Muscle layer of colon (tissue), 2 donors: ENCODE data around the gene RASAL1.

Source experiments
- H3K27ac ChIP-seq: one replicate; pipeline ENCODE4 v1.7.0; 2013; ENCODE audit warnings: low read depth, mild to moderate bottlenecking, low read length, moderate library complexity
- H3K27me3 ChIP-seq, 2 donors: one replicate each; pipeline ENCODE4 v1.7.0; 2013; ENCODE audit warnings: low read length in 2 of 2, mild to moderate bottlenecking in 2 of 2; ENCODE audit not compliant: insufficient read depth in 2 of 2, control insufficient read depth in 1 of 2
- H3K36me3 ChIP-seq: one replicate; pipeline ENCODE4 v1.7.0; 2013; ENCODE audit warnings: mild to moderate bottlenecking, low read length; ENCODE audit not compliant: insufficient read depth
- H3K4me1 ChIP-seq: one replicate; pipeline ENCODE4 v1.7.0; 2013; ENCODE audit warnings: mild to moderate bottlenecking, low read length; ENCODE audit not compliant: insufficient read depth
- H3K4me3 ChIP-seq, 2 donors: one replicate each; pipeline ENCODE4 v1.7.0; 2013; ENCODE audit warnings: low read length in 2 of 2, low read depth in 1 of 2, mild to moderate bottlenecking in 1 of 2, moderate library complexity in 1 of 2
- H3K9ac ChIP-seq: one replicate; pipeline ENCODE4 v1.7.0; 2013; ENCODE audit warnings: low read length
- H3K9me3 ChIP-seq: one replicate; pipeline ENCODE4 v1.7.0; 2013; ENCODE audit warnings: mild to moderate bottlenecking, low read length
- donor health status: abdominal sarcoma.
- donor health status: Adenocarcinoma of cecum.

RASAL1 gene

DNA sequence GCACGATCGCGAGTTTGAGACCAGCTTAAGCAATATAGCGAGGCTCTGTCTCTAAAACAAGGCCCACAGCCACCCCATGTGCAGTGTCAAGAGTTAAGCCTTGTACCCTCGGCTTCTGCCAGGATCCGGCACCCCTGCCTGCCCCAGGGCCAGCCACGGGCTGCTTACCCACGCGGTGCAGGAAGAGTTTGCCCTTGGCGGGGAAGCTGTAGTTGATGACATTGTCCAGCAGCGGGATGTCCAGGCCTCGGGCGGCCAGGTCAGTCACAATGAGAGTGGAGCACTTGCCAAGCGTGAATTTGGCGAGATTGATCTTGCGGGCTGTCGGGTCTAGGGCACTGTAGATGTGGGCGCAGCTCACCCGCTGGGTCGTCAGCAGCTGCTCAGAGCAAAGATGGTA is 36.6 kb upstream of the RASAL1 start:
- Histone ChIP-seq H3K27me3 (no peaks in the 10 kb centered on the region), H3K9me3 (no peaks in the 10 kb centered on the region), H3K4me3 (no peak overlapping the region), H3K4me1 (no peaks in the 10 kb centered on the region), H3K9ac (no peak overlapping the region), H3K36me3 (peaks cover 69% of the 10 kb centered on the region), H3K27ac (no peak overlapping the region)

DNA sequence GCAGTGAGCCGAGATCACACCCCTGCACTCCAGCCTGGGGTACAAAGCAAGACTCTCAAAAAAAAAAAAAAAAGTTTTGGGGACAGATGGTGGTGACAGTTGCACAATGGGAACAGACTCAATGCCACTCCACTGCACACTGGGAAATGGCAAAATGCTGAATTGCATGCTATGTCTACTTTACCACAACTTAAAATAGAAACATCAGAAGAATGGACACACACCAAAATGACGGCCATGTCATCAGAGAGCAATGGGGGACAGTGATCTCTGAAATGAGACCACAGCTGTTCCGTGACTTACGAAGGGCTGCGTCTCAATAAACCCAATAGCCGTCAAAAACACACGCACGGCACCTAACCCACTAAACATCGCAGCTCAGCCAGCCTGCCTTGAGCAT is 36.0 kb upstream of the RASAL1 start:
- Histone ChIP-seq H3K9ac (no peak overlapping the region), H3K36me3 (peaks cover 69% of the 10 kb centered on the region), H3K4me3 (no peak overlapping the region), H3K27ac (no peak overlapping the region), H3K9me3 (no peaks in the 10 kb centered on the region), H3K4me1 (no peaks in the 10 kb centered on the region), H3K27me3 (no peaks in the 10 kb centered on the region)

DNA sequence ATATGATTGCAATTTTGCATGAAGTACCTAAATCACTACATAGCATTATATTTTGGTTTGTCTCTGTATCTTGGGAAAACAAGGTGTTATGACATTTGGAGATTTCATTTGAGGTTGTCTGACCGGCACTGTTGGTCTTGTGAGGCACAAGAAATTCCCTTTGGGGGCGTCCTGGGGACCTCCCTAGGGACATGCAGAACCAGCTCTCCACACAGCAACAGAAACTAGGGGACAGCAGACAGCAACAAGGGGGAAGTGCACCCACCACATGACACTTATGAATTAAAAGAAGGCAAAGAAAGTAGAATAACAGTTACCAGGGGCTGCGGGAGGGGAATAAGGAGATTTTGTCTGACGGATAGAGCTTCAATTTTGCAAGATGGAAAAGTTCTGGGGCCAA is 35.4 kb upstream of the RASAL1 start:
- Histone ChIP-seq H3K9ac (no peak overlapping the region), H3K27me3 (no peaks in the 10 kb centered on the region), H3K4me1 (no peaks in the 10 kb centered on the region), H3K27ac (no peak overlapping the region), H3K4me3 (no peak overlapping the region), H3K9me3 (no peaks in the 10 kb centered on the region), H3K36me3 (peaks cover 74% of the 10 kb centered on the region)

DNA sequence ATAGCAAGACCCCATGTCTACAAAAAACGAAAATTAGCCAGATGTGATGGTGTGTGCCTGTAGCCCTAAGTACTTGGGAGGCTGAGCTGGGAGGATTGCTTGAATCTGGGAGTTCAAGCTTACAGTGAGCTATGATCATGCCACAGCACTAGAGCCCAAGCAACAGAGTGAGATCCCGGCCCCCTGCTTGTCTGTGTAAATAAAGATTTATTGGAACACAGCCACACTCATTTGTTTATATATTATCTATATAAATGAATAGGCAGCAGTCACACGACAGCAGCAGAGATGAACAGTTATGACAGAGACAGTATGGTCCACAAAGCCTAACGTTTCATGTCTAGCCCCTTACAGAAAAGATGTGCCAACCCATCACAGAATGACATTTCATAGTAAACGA is 34.9 kb upstream of the RASAL1 start:
- Histone ChIP-seq H3K4me1 (no peaks in the 10 kb centered on the region), H3K9me3 (no peaks in the 10 kb centered on the region), H3K36me3 (peaks cover 79% of the 10 kb centered on the region), H3K27ac (no peak overlapping the region), H3K9ac (no peak overlapping the region), H3K4me3 (no peak overlapping the region), H3K27me3 (no peaks in the 10 kb centered on the region)

DNA sequence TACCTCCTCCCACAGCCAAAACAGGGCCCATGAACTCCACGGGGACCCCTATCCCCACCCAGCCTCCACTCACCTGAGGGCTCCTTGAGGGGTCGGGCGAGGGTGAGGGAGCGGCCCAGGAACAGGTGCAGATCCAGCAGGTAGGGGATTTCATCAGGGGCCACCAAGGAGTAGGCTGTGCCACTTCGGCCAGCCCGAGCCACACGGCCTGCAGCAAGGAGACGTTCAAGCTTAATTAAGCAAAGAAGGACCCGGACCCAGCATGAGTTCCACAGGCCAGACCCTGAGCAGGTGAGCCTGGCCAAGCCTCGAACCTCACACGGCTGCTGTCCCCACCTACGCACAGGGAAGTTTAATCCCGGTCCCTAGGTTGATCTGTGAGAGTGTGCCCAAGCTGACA is 34.1 kb upstream of the RASAL1 start:
- H3K36me3 ChIP-seq: peaks cover 80% of the 10 kb centered on the region
- no peaks in the 10 kb centered on the region for H3K27me3 ChIP-seq
- H3K9me3 ChIP-seq: no peaks in the 10 kb centered on the region
- H3K4me1 ChIP-seq: no peaks in the 10 kb centered on the region
- H3K27ac ChIP-seq: no peak overlapping the region
- H3K4me3 ChIP-seq: no peak overlapping the region
- H3K9ac ChIP-seq: no peak overlapping the region

DNA sequence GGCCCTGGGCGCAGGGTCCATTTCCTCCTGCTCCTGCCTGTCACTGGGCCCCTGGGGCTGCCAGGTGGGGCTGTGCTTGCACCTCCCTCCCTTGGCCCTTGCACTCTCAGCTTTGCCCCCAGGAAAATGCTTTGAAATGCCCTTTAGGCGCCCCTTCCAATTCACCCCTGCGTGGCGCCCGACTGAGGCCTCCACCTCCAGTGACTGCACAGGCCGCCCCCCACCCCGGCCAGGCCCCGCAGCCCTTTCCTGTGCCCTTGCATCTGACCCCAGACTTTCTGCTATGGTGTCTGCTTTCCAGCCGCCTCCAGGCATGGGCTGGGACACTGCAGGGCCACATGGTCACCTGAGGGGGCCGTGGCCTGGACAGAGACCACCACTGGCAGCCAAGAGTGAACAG is 32.3 kb upstream of the RASAL1 start:
- no peak overlapping the region for H3K4me3 ChIP-seq
- no peaks in the 10 kb centered on the region for H3K4me1 ChIP-seq
- H3K9me3 ChIP-seq: no peaks in the 10 kb centered on the region
- no peaks in the 10 kb centered on the region for H3K27me3 ChIP-seq
- peaks cover 78% of the 10 kb centered on the region for H3K36me3 ChIP-seq
- H3K27ac ChIP-seq: no peak overlapping the region
- no peak overlapping the region for H3K9ac ChIP-seq

DNA sequence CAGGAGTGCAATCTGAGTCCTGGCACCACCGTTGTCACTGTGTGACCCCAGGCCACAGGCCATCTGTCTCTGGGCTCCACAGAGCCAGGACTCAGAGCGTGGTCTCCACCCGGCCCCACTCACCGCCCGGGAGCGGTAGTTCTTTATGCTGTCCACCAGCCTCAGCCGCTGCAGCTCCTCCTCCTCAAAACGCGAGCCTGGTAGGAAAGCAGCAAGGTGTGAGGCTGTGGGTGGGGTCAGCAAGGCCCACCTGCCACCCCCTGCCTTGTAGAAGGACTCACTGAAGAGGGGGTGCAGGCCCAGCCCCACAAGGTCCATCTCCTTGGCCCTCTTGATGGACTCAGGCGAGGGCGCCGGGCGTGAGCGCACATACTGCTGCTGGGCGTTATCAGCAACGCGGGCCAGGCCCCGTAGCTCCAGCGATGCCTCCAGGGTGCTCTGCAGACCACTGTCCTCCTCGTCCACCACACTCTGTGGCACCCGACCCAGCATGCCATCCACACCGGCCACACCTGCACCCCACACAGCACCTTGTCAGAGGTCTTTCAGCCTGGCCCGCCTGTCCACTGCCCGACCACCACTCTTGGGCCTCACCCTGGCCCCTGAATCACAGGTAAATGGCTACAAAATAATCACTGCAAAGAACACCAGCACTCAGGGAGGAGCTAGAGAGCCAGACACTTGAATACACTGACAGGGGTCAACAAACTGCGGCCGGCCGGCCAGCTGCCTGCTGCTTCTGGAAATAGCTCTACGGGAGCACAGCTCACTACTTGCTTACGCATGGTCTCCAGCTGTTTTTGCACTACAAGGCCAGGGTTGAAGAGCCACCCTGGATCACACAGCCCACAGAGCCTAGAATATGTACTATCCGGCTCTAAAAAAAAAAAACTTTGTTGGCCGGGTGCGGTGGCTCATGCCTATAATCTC is 30.2 kb upstream of the RASAL1 start:
- H3K9me3 ChIP-seq: no peaks in the 10 kb centered on the region
- no peak overlapping the region for H3K4me3 ChIP-seq
- H3K36me3 ChIP-seq: peaks cover 68% of the 10 kb centered on the region
- no peaks in the 10 kb centered on the region for H3K27me3 ChIP-seq
- no peak overlapping the region for H3K27ac ChIP-seq
- no peaks in the 10 kb centered on the region for H3K4me1 ChIP-seq
- no peak overlapping the region for H3K9ac ChIP-seq

DNA sequence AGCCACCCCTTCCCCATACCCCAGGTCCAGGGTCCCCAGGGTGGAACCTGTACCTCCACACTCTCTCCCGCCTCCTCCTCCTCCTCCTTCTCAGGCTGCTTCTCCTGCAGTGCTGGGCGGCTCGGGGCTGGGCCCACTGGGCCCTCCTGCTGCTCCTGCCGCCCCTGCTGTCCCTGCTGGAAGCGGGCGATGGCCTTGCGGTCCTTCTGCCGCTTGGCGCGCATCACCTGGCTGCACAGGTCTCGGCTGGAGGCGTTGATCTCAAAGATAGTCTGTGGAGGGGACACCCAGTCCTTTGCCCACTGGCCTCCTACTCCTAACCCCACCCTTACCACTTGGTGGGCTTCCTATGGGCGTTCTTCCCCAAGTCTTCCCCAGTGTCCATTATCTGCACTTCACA is 28.5 kb upstream of the RASAL1 start:
- no peaks in the 10 kb centered on the region for H3K27me3 ChIP-seq
- no peak overlapping the region for H3K27ac ChIP-seq
- no peaks in the 10 kb centered on the region for H3K4me1 ChIP-seq
- H3K4me3 ChIP-seq: no peak overlapping the region
- H3K9me3 ChIP-seq: no peaks in the 10 kb centered on the region
- H3K36me3 ChIP-seq: peaks cover 72% of the 10 kb centered on the region
- no peak overlapping the region for H3K9ac ChIP-seq

DNA sequence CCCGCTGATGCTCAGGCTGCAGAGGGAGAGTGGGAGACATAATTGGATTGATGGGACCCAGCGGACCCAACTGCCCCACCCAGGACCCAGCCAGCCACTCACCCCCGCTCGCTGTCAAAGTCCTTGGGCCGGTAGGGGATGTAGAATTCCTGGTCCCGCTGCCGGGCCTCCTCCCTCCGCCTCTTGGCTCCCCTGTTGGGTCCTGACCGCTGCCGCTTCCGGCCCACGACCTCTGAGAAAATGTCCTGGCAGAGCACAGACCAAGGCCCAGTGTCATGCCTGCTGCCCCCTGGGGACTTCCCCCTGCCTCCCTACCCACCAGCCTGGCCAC is 27.4 kb upstream of the RASAL1 start:
- Histone ChIP-seq H3K9ac (no peak overlapping the region), H3K4me1 (no peaks in the 10 kb centered on the region), H3K9me3 (no peaks in the 10 kb centered on the region), H3K27me3 (no peaks in the 10 kb centered on the region), H3K27ac (no peak overlapping the region), H3K36me3 (peaks cover 79% of the 10 kb centered on the region), H3K4me3 (no peak overlapping the region)

DNA sequence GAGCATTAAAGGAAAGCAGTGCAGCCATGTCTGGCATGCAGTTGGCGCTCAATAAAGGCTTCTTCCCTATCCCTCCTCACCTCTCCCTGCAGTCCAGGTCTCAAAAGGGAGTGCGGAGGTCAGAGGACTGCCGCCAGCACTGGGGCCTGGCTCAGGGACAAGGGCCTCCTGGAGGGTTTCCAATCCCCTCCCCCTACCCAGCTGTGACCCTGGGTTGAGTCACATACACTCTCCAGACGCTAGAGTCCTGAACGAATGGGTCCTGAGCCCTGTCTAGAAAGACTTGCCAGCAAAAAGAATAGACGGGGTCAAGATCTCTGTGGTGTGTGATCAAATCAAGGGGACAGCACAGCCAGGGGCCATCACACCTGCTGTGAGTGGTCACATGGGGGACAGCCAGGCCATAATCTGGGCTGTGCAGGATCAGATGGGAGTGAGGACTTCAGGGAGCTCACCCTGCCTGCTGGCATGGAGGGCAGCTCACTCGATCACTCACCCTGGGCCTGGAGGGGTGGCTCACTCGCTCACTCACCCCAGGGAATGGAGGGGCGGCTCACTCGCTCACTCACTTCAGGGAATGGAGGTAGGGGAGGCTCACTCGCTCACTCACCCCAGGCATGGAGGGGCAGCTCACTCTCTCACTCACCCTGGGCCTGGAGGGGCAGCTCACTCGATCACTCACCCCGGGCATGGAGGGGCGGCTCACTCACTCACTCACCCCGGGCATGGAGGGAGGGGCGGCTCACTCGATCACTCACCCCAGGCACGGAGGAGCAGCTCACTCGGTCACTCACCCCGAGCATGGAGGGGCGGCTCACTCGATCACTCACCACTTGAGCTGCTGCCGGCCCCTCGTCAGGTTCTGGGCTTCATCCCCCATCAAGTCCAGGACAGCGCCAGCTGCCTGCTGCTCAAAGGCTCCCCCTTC is 26.8 kb upstream of the RASAL1 start:
- Histone ChIP-seq H3K4me1 (no peaks in the 10 kb centered on the region), H3K4me3 (no peak overlapping the region), H3K9me3 (no peaks in the 10 kb centered on the region), H3K9ac (no peak overlapping the region), H3K27me3 (no peaks in the 10 kb centered on the region), H3K27ac (no peak overlapping the region), H3K36me3 (peaks cover 72% of the 10 kb centered on the region)

DNA sequence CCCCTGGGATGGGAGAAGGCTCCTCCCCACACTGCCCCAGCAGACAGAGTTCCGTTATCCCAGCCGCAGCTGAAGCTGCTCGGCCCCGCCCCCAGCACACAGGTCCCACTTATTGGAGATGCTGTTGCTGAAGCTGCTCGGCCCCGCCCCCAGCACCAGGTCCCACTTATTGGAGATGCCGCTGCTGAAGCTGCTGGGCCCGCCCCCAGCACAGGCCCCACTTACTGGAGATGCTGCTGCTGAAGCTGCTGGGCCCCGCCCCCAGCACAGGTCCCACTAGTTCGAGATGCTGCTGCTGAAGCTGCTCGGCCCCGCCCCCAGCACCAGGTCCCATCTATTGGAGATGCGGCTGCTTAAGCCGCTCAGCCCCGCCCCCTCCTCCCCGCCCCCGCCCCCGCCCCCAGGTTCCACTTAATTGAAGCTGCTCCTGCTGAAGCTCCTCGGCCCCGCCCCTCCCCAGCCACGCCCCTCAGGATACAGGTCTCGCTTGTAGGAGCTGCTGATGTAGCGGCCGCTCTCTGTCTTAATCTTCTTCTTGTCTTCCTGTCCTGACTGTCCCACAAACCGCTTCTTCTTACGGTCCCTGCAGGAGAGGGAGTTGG is 26.0 kb upstream of the RASAL1 start:
- no peak overlapping the region for H3K27ac ChIP-seq
- no peaks in the 10 kb centered on the region for H3K9me3 ChIP-seq
- H3K36me3 ChIP-seq: peaks cover 64% of the 10 kb centered on the region
- no peaks in the 10 kb centered on the region for H3K27me3 ChIP-seq
- H3K4me3 ChIP-seq: no peak overlapping the region
- no peaks in the 10 kb centered on the region for H3K4me1 ChIP-seq
- H3K9ac ChIP-seq: no peak overlapping the region
